HG03039 (cell line): ENCODE measurements around the gene SGCG.
"Not testable (repeated sequence)": the region's sequence is repeated elsewhere in the genome, so short reads cannot be mapped to it uniquely, and the experiment has no call there.

Experiments used
- ATAC-seq: cut with Tn5 transposase; IDR thresholded peaks from one replicate; pipeline ENCODE4 v1.9.1; 2021; ENCODE audit warnings: mild to moderate bottlenecking, moderate library complexity; ENCODE audit not compliant: unreplicated experiment

The SGCG gene

DNA sequence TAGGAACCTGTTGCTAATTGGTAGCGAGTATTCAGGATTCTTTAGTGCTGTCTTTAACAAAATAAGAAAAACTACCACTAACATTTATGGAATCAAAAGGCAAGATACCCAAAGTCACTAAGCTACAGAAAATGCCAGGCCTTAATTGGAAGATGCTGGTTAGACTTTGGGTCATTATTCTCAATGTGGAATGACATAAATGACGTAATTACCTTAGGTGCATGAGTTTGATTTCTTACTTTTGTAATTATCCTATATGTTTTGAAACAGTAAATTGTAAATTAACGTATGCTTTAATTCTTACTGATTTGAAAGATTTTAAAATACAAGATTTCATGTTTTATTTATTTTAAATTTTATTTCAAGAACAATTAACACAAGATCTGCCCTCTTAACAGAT, 25.0 kb downstream of the SGCG start:
- ATAC-seq = no peak

DNA sequence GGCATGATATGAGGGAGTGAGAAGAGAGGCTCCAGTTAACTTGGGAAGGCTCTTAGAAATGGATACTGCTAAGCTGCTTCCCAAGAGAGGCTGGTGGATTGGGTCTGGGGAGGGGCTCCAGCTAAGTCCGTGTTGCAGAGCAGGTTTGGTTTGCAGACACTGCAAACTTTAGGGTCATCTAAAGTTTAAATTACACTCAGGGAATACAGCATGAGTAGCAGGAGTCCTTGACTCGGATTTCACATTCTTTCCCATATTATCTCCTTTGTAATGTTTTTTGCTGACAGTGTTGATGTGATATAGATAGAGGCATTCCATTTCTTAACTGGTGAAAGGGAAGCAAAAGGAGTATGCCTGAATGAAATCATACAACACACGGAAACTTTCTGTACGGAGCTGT, 31.9 kb downstream of the SGCG start:
- ATAC-seq = no peak

DNA sequence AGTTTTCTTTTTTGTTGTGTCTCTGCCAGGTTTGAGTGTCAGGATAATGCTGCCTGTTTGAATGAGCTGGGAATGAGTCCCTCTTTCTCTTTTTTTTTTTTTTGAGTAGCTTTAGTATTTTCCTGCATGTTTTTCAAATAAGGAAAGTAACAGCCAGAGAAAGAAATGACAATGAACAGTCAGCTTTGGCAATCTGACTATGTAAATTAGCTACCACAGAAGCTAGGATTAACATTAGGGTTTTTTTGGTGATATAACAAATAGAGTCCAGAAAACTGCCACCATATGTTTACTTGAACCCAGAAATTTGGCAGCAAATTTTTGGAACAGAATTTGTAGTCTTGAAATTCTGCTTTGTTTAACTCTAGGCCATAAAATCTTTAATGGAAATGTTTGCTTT, 50.5 kb downstream of the SGCG start:
- ATAC-seq = no peak

DNA sequence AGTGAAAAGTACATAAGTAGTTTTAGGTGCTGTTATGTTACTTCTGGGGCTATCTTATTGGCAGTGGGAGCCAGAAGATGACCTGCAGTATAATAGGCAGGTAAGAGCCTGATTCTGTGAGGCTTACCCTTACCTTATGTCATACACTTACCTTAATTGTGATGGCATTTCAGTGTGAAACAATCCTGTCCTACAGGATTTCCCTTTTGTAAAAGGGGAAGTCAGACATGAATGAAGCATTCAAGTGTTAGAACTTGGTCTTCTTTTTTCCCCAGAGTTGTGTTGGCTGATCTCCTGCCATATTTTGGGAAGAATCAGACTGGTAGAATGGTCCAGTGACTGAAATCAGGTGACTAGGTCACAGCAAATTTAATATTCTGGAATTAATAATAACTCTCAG, 55.2 kb downstream of the SGCG start:
- ATAC-seq = no peak

DNA sequence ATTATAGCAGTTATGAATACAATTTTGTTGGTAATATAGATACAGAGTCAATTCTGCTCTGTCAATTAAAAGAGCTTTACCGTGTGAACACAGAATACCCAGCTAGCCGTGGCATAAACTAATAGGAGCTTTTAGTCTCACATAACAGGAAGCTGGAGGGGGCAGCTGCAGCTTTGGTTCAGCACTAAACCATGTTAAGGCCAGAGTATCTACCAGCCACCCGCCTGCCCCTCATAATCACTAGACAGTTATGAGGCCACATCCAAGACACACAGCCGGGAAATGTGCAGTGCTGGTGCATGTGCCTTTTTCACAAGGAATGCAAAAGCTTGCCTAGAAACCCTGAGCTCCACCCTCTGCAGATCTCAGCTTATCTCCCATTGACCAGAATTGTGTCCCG, 62.3 kb downstream of the SGCG start:
- ATAC-seq = no peak

DNA sequence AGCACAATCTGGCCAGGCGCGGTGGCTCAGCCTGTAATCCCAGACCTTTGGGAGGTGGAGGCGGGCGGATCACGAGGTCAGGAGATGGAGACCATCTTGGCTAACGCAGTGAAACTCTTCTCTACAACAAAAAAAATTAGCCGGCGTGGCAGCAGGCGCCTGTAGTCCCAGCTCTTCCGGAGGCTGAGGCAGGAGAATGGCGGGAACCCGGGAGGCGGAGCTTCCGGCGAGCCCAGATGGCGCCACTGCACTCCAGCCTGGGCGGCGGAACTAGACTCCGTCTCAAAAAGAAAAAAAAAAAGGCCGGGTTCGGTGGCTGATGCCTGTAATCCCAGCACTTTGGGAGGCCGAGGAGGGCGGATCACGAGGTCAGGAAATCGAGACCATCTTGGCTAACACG, 67.6 kb downstream of the SGCG start:
- ATAC-seq = not testable (repeated sequence)

DNA sequence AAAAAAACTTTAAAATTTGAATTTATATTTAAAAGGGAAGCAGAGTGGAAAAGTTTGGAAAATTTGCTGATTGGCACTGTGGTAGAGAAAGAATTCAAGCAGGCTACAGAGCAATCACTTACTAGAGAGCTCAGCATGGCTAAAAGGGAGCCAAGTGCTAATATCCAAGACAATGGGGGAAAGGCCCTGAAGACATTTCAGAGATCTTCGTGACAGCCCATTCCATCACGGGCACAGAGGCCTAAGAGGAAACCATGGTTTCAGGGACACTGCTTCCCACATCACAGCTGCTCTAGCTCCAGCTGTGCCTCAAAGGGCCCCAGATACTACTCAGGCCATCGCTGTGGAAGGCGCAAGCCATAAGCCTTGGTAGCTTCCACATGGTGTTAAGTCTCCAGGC, 73.7 kb downstream of the SGCG start:
- no peak for ATAC-seq

DNA sequence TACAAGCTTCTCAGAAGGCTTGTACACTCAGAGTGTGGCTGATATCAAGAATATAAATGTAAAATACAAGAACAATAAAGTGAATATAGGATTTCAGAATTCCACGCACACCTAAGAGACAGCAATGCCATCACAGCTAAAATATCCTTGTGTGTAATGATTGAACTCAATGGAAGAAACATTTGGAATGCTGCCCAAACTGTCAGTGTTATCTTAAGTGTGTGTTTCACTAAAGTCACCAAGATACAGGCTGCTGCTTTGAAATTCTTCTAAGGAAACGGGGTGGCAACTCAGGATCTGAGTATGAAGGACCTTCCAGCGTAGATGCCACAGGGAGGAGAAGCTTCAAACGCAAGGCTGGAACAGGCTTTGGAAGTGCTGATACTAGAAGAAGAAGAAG, 86.8 kb downstream of the SGCG start:
- ATAC-seq = no peak

DNA sequence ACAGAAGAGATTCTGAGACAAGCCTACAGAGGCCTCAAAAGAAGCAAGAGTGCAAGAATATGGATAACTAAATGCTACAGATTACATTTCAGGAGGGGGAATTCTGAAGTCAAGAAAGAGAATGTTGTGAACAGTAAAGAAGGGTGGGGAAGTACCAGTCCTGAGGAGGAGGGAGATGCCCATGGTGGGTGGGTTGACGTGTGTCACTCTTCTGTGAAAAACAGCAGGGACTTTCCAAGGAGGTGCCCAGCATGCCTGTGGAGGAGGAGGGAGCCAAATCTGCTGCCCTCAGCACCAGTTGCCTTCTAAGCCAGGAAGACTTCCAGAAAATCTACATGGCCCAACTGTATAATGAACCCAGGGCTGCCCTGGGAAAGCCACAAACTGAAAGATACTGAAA, 87.7 kb downstream of the SGCG start:
- peak; percentile 94 for ATAC-seq

DNA sequence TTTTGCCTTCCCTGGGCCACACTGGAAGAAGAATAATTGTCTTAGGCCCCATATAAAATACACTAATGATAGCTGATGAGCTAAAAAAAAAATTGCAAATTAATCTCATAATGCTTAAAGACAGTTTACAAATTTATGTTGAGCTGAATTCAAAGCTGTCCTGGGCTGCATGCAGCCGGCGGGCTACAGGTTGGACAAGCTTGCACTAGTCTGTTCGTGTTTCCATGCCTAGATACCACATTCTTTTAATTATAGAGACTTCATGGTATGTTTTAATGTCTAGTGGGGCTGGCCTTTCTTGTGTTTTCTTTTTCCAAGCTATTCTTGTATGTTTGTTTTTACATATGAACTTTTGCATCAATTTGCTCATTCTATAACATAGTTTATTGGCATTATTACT, 90.6 kb downstream of the SGCG start:
- no peak for ATAC-seq

DNA sequence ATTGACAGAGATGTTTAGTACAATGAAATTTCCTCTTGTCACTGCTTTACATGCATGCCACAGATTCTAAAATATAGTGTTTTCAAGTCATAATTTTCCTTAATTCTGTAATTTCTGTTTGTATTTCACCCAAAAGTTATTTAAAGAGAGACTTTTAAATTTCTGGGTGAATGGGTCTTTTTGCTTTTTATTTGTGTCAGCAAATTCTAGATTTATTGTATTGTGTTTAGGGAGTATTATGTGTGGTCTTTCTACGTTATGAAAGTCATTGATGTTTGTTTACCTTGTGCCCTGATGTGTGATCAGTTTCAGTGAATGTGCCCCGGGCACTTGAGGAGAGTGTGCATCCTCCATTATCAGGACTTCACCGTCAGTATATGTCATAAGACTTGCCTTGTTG, 92.7 kb downstream of the SGCG start:
- ATAC-seq = no peak

DNA sequence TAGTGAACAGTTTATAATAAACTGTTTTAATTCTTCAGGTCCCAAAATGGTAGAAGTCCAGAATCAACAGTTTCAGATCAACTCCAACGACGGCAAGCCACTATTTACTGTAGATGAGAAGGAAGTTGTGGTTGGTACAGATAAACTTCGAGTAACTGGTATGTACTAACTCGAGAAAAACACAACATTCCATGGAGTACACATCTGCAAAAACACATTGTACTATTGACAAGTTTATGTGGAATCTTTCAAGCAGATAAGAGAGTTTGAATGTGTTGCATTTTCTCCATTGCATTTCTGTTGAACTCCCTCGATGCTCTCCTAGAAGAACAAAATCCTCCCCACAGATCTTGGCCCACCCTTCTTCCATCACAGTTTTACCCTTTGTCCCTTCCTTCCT, 98.5 kb downstream of the SGCG start:
- no peak for ATAC-seq

DNA sequence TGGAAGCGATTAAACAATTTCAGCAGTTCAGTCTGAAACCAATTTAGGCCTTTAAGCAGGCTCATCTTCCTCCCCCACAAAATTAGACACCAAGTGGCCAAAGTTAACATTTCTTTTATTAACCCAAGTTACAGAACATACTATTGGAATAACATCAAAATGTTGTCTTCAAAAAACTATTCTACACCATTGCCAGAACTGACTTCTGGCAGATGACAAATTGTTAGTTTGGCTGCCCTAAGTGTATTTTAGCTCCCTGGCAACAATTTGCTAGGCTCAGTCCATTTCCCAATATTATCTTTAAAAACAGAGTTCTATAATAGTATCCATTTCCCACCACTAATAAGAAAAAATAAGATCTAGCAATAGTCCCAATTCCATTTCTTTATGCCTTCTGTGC, 107.8 kb downstream of the SGCG start:
- no peak for ATAC-seq

DNA sequence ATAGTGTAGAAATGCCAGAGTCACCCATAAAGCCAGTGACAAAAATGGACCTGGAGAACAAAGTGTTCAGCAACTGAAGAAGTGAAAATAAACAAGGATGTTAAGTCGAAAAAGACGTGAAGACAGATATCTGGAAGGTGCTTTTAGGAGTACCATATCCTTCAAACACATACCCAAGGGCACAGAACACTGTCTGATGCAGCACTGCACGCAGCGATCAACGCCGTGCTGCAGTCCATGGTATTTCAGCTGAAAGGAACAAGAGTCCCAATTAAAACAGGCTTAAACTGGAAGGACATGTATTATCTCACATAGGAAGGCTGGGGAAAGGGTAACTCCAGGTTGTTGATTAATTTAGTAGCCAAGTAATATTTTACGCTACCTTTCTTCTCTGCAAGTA, 108.2 kb downstream of the SGCG start:
- no peak for ATAC-seq

DNA sequence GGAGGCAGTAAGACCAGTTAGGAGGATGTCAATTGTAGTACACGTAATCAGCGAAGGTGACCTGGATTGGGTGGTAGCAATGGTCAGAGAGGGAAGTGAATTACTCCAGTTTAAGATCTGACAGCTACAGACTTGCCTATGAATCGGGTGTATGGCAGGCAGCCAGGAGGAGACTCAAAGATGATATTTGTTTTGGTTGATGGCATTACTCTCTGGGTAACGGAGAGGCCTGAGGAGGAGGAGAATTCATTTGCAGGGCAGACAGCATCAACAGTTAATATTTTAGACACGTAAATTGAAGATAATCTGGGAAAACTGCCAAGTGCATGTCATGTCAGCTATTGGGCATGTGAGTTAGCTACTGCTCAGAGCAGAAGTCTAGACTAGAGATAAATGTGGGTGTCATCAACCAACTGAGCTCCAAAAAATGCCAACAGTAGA, 109.2 kb downstream of the SGCG start:
- ATAC-seq = no peak

DNA sequence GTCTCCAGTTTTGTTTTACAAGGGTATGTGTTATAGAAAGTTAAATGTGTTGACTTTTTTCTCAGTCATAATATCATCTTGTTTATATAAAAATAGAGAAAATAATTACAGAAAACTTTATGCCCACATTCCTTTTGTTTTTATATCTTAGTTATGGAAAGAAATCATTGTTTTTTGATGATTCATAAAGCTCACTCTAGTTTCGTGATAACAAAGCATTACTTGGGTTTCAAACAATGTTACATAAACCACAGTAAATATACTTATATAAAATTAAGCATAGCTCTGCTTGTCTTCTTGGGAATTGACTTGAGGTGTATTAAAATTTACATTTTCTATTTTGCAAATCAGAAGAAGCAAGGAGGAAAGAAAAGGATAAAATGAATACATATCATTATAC, 111.8 kb downstream of the SGCG start:
- no peak for ATAC-seq

DNA sequence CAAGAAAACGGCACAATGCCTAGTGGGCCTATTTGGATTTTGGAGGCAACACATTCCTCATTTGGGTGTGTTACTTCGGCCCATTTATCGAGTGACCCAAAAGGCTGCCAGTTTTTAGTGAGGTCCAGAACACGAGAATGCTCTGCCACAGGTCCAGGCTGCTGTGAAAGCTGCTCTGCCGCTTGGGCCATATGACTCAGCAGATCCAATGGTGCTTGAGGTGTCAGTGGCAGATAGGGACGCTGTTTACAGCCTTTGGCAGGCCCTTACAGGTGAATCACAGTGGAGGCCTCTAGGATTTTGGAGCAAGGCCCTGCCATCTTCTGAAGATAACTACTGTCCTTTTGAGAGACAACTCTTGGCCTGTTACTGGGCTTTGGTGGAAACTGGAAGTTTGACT, 134.1 kb downstream of the SGCG start:
- not testable (repeated sequence) for ATAC-seq

DNA sequence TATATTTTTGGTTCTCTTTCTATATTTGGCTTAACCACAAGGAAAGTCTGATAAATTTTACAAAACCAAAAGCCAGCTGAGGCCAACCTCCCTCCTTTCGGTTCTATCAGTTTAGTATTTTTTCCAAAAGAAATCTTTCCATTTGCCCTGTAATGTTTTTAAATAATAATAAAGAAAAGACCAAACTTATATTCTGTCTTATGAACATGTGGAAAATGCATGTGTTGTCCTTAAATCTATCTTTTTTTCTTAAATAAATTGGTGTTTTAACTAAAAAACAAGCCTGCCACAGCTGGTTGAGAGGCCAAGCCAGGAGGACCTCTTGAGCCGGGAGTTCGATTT, 139.1 kb downstream of the SGCG start:
- no peak for ATAC-seq

DNA sequence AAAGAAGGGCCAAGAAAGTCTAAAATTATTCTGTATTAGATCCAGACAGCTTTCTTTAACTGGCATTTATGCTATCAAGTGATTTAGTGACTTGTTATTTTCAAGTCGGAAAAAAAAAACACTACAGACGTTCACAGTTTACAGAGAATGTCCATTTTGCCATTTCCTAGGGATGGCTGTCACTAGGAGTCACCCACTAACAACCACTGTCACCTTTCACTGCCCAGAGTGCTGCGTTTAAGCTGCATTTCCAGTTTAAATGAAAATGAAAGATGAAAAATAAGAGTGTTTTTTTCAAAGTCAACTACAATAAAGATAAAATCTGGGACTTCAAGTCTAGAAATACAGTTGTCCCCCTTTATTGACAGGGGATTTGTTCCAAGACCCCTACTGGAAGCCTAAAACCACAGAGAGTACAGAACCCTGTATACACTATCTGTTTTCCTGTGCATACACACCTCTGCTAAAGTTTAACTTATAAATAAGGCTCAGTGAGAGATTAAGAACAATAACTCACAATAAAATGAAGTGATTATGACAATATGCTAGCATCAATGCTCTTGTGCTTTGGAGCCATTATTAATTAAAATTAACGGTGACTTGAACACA, 140.3 kb downstream of the SGCG start:
- ATAC-seq = no peak

DNA sequence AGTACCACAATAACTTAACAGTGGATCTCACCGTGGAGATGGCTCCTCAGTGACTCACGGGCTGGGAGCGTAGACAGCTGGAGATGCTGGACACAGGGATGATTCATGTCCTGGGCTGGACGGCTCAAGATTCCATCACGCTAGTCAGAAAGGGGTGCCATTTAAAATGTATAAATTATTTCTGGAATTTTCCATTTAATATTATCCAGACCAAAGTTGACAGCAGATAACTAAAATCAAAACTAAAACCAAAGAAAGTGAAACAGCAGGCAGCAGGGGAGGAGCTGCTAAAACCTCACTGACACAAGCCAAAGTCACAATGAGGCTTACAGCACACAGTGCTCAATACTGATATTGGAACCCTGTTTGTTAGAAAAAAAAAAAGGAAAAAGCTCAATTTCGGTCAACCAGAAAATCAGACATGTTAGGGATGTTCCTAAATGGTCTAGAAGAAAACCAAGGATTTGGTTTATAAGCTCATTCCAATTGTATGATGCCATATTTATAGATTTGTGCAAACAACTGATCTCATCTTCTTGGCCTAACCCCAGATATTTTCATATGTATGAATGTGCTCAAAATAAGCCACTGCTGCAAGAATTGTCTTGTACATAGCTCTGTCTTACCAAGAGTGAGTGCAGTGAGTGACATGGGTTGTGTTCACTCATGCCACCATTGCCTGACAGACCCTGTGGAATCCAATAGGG, 140.9 kb downstream of the SGCG start:
- peak; percentile 68 for ATAC-seq

DNA sequence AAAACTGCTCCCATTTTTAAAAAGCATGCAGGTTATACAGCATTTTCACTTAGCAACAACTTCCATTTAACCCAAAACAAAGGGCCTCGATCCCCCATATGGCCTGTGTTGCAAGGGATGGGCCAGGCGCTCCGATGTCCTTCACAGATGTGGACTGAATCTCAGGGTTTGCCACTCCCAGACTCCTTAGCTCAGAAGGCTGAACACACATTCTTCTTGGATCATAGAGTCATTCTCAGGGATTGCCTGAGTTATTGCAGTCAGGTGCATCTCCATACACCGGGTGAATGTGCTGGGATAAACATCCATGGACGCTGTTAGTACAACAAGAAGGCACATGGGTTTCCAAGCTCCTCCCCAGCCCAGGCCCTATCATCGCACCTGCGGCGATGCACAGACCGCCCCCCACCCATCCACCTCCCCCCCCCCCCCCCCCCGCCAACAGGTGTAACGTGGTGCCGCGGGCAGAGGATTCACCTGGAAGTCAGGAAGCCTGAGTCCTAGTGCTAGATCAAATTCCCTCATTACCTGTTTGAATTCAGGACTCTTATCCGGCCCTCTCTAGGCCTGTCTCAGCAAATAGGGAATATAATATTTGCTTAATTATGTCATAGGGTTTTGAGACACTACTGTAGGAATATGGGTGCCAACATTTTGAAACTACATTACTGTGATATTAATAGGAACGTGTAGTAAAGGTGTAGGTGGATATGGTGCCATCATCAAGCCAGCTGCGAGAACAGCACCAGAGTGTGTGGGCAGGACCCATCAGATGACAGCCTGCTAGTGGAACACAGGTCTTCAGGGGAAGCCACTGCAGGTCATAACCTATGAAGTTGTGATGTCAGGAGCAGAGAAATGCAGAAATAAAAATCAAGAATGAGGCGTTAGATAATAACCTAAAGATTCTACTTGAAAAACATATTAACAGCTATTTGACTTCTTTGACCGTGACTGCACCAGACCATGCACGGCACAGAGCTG, 141.9 kb downstream of the SGCG start:
- ATAC-seq = no peak
